Parathyroid adenoma (tissue), 2 donors: Measurements from ENCODE around the gene SLC35F3.
"Not testable (repeated sequence)": the region's sequence is repeated elsewhere in the genome, so short reads cannot be mapped to it uniquely, and the experiment has no call there.

ENCODE experiments used
- H2AFZ ChIP-seq: fragments of 300-600 bp; sonication (generic); one replicate; pipeline ENCODE4 v1.7.0; 2017; ENCODE audit warnings: antibody characterized with exemption, mild to moderate bottlenecking
- H3K27ac ChIP-seq: fragments of 300-600 bp; sonication (generic); one replicate; pipeline ENCODE4 v1.7.0; 2017
- H3K27me3 ChIP-seq: fragments of 300-600 bp; sonication (generic); one replicate; pipeline ENCODE4 v1.7.0; 2017; ENCODE audit warnings: low read length; ENCODE audit not compliant: control insufficient read depth, insufficient read depth
- H3K36me3 ChIP-seq: fragments of 300-600 bp; sonication (generic); one replicate; pipeline ENCODE4 v1.7.0; 2017; ENCODE audit warnings: low read length; ENCODE audit not compliant: control insufficient read depth, insufficient read depth
- H3K4me1 ChIP-seq: fragments of 300-600 bp; sonication (generic); one replicate; pipeline ENCODE4 v1.7.0; 2017; ENCODE audit warnings: control low read depth
- H3K4me2 ChIP-seq: fragments of 300-600 bp; sonication (generic); one replicate; pipeline ENCODE4 v1.7.0; 2017; ENCODE audit warnings: low read length
- H3K4me3 ChIP-seq: fragments of 300-600 bp; sonication (generic); one replicate; pipeline ENCODE4 v1.7.0; 2017; ENCODE audit warnings: low read depth, low read length
- H3K79me2 ChIP-seq: fragments of 300-600 bp; sonication (generic); one replicate; pipeline ENCODE4 v1.7.0; 2017; ENCODE audit warnings: control low read depth
- H3K9ac ChIP-seq: fragments of 300-600 bp; sonication (generic); one replicate; pipeline ENCODE4 v1.7.0; 2017; ENCODE audit warnings: mild to moderate bottlenecking
- H3K9me3 ChIP-seq: fragments of 300-600 bp; sonication (generic); one replicate; pipeline ENCODE4 v1.7.0; 2017; ENCODE audit warnings: low read length; ENCODE audit not compliant: control insufficient read depth
- CTCF ChIP-seq: fragments of 300-600 bp; sonication (generic); IDR thresholded peaks from one replicate; pipeline ENCODE4 v1.7.0; 2017; ENCODE audit warnings: antibody characterized with exemption, mild to moderate bottlenecking
- donor health status: primary hyperparathyroidism.

Gene SLC35F3

GRCh38 chr1:234296496-234296895 lies 392.0 kb downstream of the SLC35F3 start:
- TF ChIP-seq CTCF, result no peak
- H3K4me3 ChIP-seq, result no peak overlapping the region
- H3K9me3 ChIP-seq, result no peaks in the 10 kb centered on the region
- H3K27me3 ChIP-seq, result no peaks in the 10 kb centered on the region
- H3K27ac ChIP-seq, result no peak overlapping the region
- no peak overlapping the region for H3K9ac ChIP-seq
- H2AFZ ChIP-seq, result no peak overlapping the region
- no peaks in the 10 kb centered on the region for H3K36me3 ChIP-seq
- H3K4me2 ChIP-seq, result no peak overlapping the region
- no peaks in the 10 kb centered on the region for H3K79me2 ChIP-seq
- no peaks in the 10 kb centered on the region for H3K4me1 ChIP-seq

GRCh38 chr1:234297668-234298067 lies 393.2 kb downstream of the SLC35F3 start:
- TF ChIP-seq CTCF, result no peak
- Histone ChIP-seq H3K4me1 (no peaks in the 10 kb centered on the region), H3K36me3 (no peaks in the 10 kb centered on the region), H3K4me2 (no peak overlapping the region), H3K27ac (no peak overlapping the region), H3K27me3 (no peaks in the 10 kb centered on the region), H3K9me3 (no peaks in the 10 kb centered on the region), H3K9ac (no peak overlapping the region), H3K79me2 (no peaks in the 10 kb centered on the region), H2AFZ (no peak overlapping the region), H3K4me3 (no peak overlapping the region)

- Histone ChIP-seq H3K4me2 (no peak overlapping the region), H3K36me3 (no peaks in the 10 kb centered on the region), H3K4me3 (no peak overlapping the region), H3K9me3 (no peaks in the 10 kb centered on the region), H3K9ac (no peak overlapping the region), H3K79me2 (no peaks in the 10 kb centered on the region), H3K27me3 (no peaks in the 10 kb centered on the region), H2AFZ (no peak overlapping the region), H3K27ac (no peak overlapping the region), H3K4me1 (no peaks in the 10 kb centered on the region)
- no peak for TF ChIP-seq CTCF
These were observed 395.6 kb downstream of the SLC35F3 start for GRCh38 chr1:234300096-234300495.

GRCh38 chr1:234301663-234302062 lies 397.2 kb downstream of the SLC35F3 start:
- not testable (repeated sequence) for H3K9ac ChIP-seq, H3K4me1 ChIP-seq, H3K36me3 ChIP-seq, H2AFZ ChIP-seq, H3K79me2 ChIP-seq, H3K27me3 ChIP-seq, H3K27ac ChIP-seq, H3K9me3 ChIP-seq, H3K4me2 ChIP-seq, H3K4me3 ChIP-seq

- Histone ChIP-seq H3K36me3 (no peaks in the 10 kb centered on the region), H3K27me3 (no peaks in the 10 kb centered on the region), H2AFZ (no peak overlapping the region), H3K9me3 (no peaks in the 10 kb centered on the region), H3K9ac (no peak overlapping the region), H3K4me3 (no peak overlapping the region), H3K4me2 (no peak overlapping the region), H3K4me1 (no peaks in the 10 kb centered on the region), H3K79me2 (no peaks in the 10 kb centered on the region), H3K27ac (no peak overlapping the region)
- no peak for TF ChIP-seq CTCF
These were observed 398.0 kb downstream of the SLC35F3 start for GRCh38 chr1:234302354-234302962.
